ENCODE measurements around the gene PGAP2. TPM values are rescaled to one million over a fixed set of nuclear protein-coding genes. Genes with fewer than 3 reads are reported as not detected.

The PGAP2 gene
- total RNA-seq, 1 donor from 2014 or later: 20.3 TPM

- Mint-ChIP-seq H3K4me3 (ENCODE audit: unreplicated experiment) (no peak overlapping the region), H3K27me3 (ENCODE audit: unreplicated experiment) (no peaks in the 10 kb centered on the region), H3K4me1 (ENCODE audit: unreplicated experiment) (peaks cover 57% of the 10 kb centered on the region), H3K9me3 (ENCODE audit: unreplicated experiment) (no peaks in the 10 kb centered on the region), H3K27ac (ENCODE audit: unreplicated experiment) (peak overlapping the region; percentile 59), H3K36me3 (ENCODE audit: unreplicated experiment) (no peaks in the 10 kb centered on the region)
- no peak for DNase-seq (ENCODE audit: extremely low spot score, unreplicated experiment)
- TF ChIP-seq CTCF (IDR thresholded peaks at IDR 0.05): no peak
Observed at GRCh38 chr11:3861683-3862082, 53.3 kb downstream of the PGAP2 start.

- peak overlapping the region; percentile 82 for H3K27ac Mint-ChIP-seq (ENCODE audit: unreplicated experiment)
- peaks cover 29% of the 10 kb centered on the region for H3K4me1 Mint-ChIP-seq (ENCODE audit: unreplicated experiment)
- no peak for DNase-seq (ENCODE audit: extremely low spot score, unreplicated experiment)
- no peak for TF ChIP-seq CTCF (IDR thresholded peaks at IDR 0.05)
- H3K9me3 Mint-ChIP-seq (ENCODE audit: unreplicated experiment): no peaks in the 10 kb centered on the region
- H3K4me3 Mint-ChIP-seq (ENCODE audit: unreplicated experiment): no peak overlapping the region
- no peaks in the 10 kb centered on the region for H3K36me3 Mint-ChIP-seq (ENCODE audit: unreplicated experiment)
- H3K27me3 Mint-ChIP-seq (ENCODE audit: unreplicated experiment): no peaks in the 10 kb centered on the region
Observed at GRCh38 chr11:3865388-3866193, 57.2 kb downstream of the PGAP2 start.

GRCh38 chr11:3866206-3866605 lies 57.8 kb downstream of the PGAP2 start:
- H3K36me3 Mint-ChIP-seq (ENCODE audit: unreplicated experiment): no peaks in the 10 kb centered on the region
- TF ChIP-seq CTCF (IDR thresholded peaks at IDR 0.05): no peak
- H3K27ac Mint-ChIP-seq (ENCODE audit: unreplicated experiment): peak overlapping the region; percentile 82
- H3K9me3 Mint-ChIP-seq (ENCODE audit: unreplicated experiment): no peaks in the 10 kb centered on the region
- H3K27me3 Mint-ChIP-seq (ENCODE audit: unreplicated experiment): no peaks in the 10 kb centered on the region
- H3K4me1 Mint-ChIP-seq (ENCODE audit: unreplicated experiment): peaks cover 26% of the 10 kb centered on the region
- no peak overlapping the region for H3K4me3 Mint-ChIP-seq (ENCODE audit: unreplicated experiment)
- no peak for DNase-seq (ENCODE audit: extremely low spot score, unreplicated experiment)

- Mint-ChIP-seq H3K27ac (ENCODE audit: unreplicated experiment) (no peak overlapping the region), H3K9me3 (ENCODE audit: unreplicated experiment) (no peaks in the 10 kb centered on the region), H3K4me1 (ENCODE audit: unreplicated experiment) (peaks cover 20% of the 10 kb centered on the region), H3K4me3 (ENCODE audit: unreplicated experiment) (no peak overlapping the region), H3K27me3 (ENCODE audit: unreplicated experiment) (no peaks in the 10 kb centered on the region), H3K36me3 (ENCODE audit: unreplicated experiment) (no peaks in the 10 kb centered on the region)
- DNase-seq (ENCODE audit: extremely low spot score, unreplicated experiment): no peak
- TF ChIP-seq CTCF (IDR thresholded peaks at IDR 0.05): no peak
Observed at GRCh38 chr11:3866836-3867208, 58.5 kb downstream of the PGAP2 start.

GRCh38 chr11:3867209-3868091 lies 59.1 kb downstream of the PGAP2 start:
- DNase-seq (ENCODE audit: extremely low spot score, unreplicated experiment): no peak
- Mint-ChIP-seq H3K27me3 (ENCODE audit: unreplicated experiment) (no peaks in the 10 kb centered on the region), H3K9me3 (ENCODE audit: unreplicated experiment) (no peaks in the 10 kb centered on the region), H3K4me3 (ENCODE audit: unreplicated experiment) (no peak overlapping the region), H3K36me3 (ENCODE audit: unreplicated experiment) (no peaks in the 10 kb centered on the region), H3K4me1 (ENCODE audit: unreplicated experiment) (peaks cover 20% of the 10 kb centered on the region), H3K27ac (ENCODE audit: unreplicated experiment) (no peak overlapping the region)
- TF ChIP-seq CTCF (IDR thresholded peaks at IDR 0.05): no peak
